Measurements from ENCODE around the gene FAM3A. TPM values are rescaled to one million over a fixed set of nuclear protein-coding genes. Genes with fewer than 3 reads are reported as not detected.

The FAM3A gene
- total and polyA plus RNA-seq, 2 experiments from 2014 or later = 12.0 to 16.5 TPM

GRCh38 chrX:154515090-154515965, 704 bp downstream of the FAM3A start (continued):
- no peak for TF ChIP-seq ZNF462 (CRISPR knock-in tag; IDR thresholded peaks at IDR 0.05)
- no peak for TF ChIP-seq ETS1 (IDR thresholded peaks at IDR 0.05)

- Histone ChIP-seq H3K79me2 (replicated peaks; ENCODE audit: insufficient read depth) (no peaks in the 10 kb centered on the region), H4K20me1 (replicated peaks; ENCODE audit: insufficient read depth) (no peaks in the 10 kb centered on the region), H3K27me3 (ENCODE audit: insufficient read depth) (no peaks in the 10 kb centered on the region), H3K4me2 (no peak overlapping the region), H3K9me2 (ENCODE audit: insufficient read depth) (no peaks in the 10 kb centered on the region), H3K36me3 (ENCODE audit: insufficient read depth) (no peaks in the 10 kb centered on the region), H3K4me1 (ENCODE audit: insufficient read depth) (peaks cover 10% of the 10 kb centered on the region), H3K27ac (ENCODE audit: low read depth) (no peak overlapping the region), H2AFZ (no peak overlapping the region), H3F3A (replicated peaks; ENCODE audit: low read depth) (0 out of 2 replicates have a peak, but pooled peaks cover 4% of the 10 kb centered on the region), H3K4me3 (no peak overlapping the region)
- Mint-ChIP-seq H3K4me1 (peaks cover 14% of the 10 kb centered on the region), H3K27ac (no peak overlapping the region), H3K36me3 (ENCODE audit: low read depth) (peaks cover 11% of the 10 kb centered on the region; the same call in 2 of the 3 replicates), H3K9me3 (no peaks in the 10 kb centered on the region), H3K27me3 (ENCODE audit: insufficient read depth, low read depth, poor library complexity) (peaks cover 12% of the 10 kb centered on the region), H3K4me3 (no peak overlapping the region)
- TF ChIP-seq POLR2AphosphoS5 (IDR thresholded peaks at IDR 0.05; ENCODE audit: low read depth) (no peak), EZH2 (IDR thresholded peaks at IDR 0.05; ENCODE audit: low read depth, unreplicated experiment) (no peak), STAT1 (IDR thresholded peaks at IDR 0.05; ENCODE audit: unreplicated experiment) (no peak), CTCF (conservative IDR thresholded peaks at IDR 0.05; ENCODE audit: low read depth in 2 of 2) (no peak), ZNF331 (CRISPR knock-in tag; IDR thresholded peaks at IDR 0.05; ENCODE audit: low read depth) (no peak), ZNF114 (CRISPR knock-in tag; IDR thresholded peaks at IDR 0.05) (no peak), JUNB (IDR thresholded peaks at IDR 0.05; ENCODE audit: unreplicated experiment) (no peak), NANOG (IDR thresholded peaks at IDR 0.05; ENCODE audit: borderline replicate concordance) (no peak)
- ATAC-seq (no peak), DNase-seq (ENCODE audit: low spot score) (no peak)
Observed at GRCh38 chrX:154513716-154514115, 2.3 kb downstream of the FAM3A start.

Measured in GM23338 (cell line).